Heart left ventricle (tissue), 13 donors: ENCODE measurements around the gene FAM222A.

Source experiments
- CTCF ChIP-seq, 12 donors: fragments of 200-600 bp; sonication (generic) in 4 of 12; IDR thresholded peaks; one replicate each; pipeline versions ENCODE4 v1.5.0 to v1.8.0; 2018 to 2022; ENCODE audit warnings: antibody characterized with exemption in 12 of 12, mild to moderate bottlenecking in 5 of 12
- POLR2A ChIP-seq, 2 donors: fragments of 450-650 bp; IDR thresholded peaks; one replicate each; pipeline ENCODE4 v1.6.1; 2017; ENCODE audit warnings: antibody characterized with exemption in 2 of 2, mild to moderate bottlenecking in 2 of 2, moderate library complexity in 2 of 2
- donor health status: ischemic (EF 13 %, LVEDD 7.1; RV severe dilation, severe dysfunction).
- donor health status: DM: no; HTN: yes; CAD: no.
- donor health status: DM: no; HTN: no; CAD: no.
- donor health status: ischemic (EF 25% LVEDD 6.9; RV normal size, moderate dysfunction).
- donor health status: ischemic (EF 25% LVEDD 5.7; RV mildly dilated, moderate dysfunction).
- donor health status: ischemic (EF 35%, LVEDD 5.7; RV mildly dilated, moderate dysfunction).
- donor health status: nonischemic (EF 11% LVEDD 7.7; RV severe dilation, severe dysfunction).
- donor health status: DM: yes; HTN: yes; CAD: no.
- donor health status: PGD.
- donor health status: ischemic (EF 29% LVEDD 5.4; RV normal size, mild dysfunction).
- donor health status: nonischemic (EF 23%, LVEDD 6.1; RV moderate dilation, normal function).

DNA sequence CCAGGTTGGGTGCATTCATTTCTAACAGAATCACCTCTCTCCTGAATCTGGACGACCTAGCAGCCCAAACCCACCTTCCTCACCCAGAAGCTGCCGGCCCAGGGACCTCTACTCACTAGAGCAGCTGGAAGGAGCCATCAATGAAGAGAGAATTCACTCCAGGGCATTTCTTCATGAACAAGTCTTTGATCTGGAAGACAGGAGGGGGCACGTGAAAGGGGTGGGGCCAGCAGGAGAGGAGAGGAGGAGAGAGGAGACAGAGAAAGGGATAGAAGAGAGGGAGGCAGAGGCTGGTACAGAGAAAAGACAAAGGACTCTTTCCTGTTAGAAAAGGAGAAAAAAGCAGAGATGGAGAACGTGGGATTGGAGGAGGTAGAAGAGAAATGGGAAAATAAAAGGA is 79.8 kb downstream of the FAM222A start:
- TF ChIP-seq CTCF (IDR thresholded peaks at IDR 0.05) (no peak), POLR2A (IDR thresholded peaks at IDR 0.05) (no peak)
